Upper lobe of right lung (tissue), 1 donor: ENCODE results near the gene SYT9. TPM values are rescaled to one million over a fixed set of nuclear protein-coding genes. Genes with fewer than 3 reads are reported as not detected.

Source experiments
- ATAC-seq: fragments of 200-7000 bp; cut with Tn5 transposase; one replicate; pipeline ENCODE4 v1.9.1; 2020; ENCODE audit warnings: mild to moderate bottlenecking, moderate library complexity
- DNase-seq: peaks from one replicate; pipeline ENCODE4 v3.0.0-alpha.2; 2020
- H3K27ac ChIP-seq: fragments of 200-600 bp; one replicate; pipeline ENCODE4 v1.8.0; 2022
- H3K27me3 ChIP-seq: fragments of 200-600 bp; one replicate; pipeline ENCODE4 v1.8.0; 2022; ENCODE audit warnings: mild to moderate bottlenecking
- H3K36me3 ChIP-seq: fragments of 200-600 bp; one replicate; pipeline ENCODE4 v1.8.0; 2022
- H3K4me1 ChIP-seq: fragments of 200-600 bp; one replicate; pipeline ENCODE4 v1.8.0; 2022
- H3K4me3 ChIP-seq: fragments of 200-600 bp; one replicate; pipeline ENCODE4 v1.8.0; 2022; ENCODE audit warnings: mild to moderate bottlenecking
- H3K9me3 ChIP-seq: fragments of 200-600 bp; one replicate; pipeline ENCODE4 v1.8.0; 2022
- intact Hi-C: fragments of 100-400 bp; cut with DNase I; formaldehyde crosslinking; loops from one replicate; pipeline ENCODE4 v1.11.0; 2022
- total RNA-seq: library from RNA; stranded (reverse); fragmentation: NEBNext Ultra II Directional; extraction: Animal tissue kit (Norgen Biotek cat#: 25700); gene quantifications from one replicate; pipeline ENCODE4 v1.2.1, GENCODE V29; 2021
- TF ChIP-seq, protein P1 (sequence below): fragments of 200-600 bp; IDR thresholded peaks from one replicate; pipeline ENCODE4 v1.8.0; 2022; ENCODE audit warnings: antibody characterized with exemption
- donor health status: DM: no; HTN: yes; CAD: no; lungs with severe emphysema.

The SYT9 gene
- total RNA-seq, 1 donor from 2014 or later, result 0.14 TPM

DNA sequence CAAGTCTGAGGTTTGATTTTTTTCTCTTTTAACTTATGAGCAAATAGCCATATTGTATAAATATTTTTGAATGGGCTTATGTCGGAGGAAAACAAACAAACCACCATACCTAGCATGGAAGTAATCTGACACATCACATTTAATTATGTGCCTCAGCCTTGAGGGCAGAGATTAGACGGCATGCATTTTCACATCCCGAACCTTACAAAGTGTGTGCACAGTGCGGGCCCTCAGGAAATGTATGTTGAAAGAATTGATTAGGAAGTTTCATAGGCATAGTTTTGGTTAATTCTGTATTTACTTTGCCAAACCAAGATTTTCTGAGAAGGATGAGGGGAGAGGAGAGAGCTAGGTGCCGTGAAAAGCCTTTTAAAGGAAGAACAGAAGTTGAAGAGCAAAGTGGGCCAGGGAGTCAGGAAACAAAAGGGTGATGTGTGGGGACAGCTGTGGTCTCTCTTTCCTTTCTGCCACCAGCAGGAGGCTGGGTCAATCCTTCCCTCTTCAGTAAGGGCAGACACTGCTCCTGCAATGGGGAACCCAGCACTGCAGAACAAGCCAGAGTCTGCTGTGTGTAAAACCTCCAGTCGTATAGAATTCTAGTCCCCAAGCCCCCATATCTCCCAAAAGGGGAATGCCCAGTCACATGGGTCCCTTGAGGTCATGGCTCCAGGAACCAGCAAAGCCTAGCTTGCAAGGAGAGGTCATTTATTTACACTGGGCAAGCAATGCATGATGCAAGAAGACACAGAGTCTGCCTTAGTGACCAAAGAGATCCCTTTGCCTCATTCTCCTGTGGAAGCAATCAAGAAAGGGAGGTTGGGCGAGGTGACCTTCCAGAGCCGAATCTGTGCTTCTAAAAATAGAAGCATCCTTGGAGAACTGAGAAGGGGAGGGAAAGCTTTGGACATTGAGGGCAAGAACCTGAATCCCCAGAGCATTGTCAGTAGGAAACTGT lies 162.5 kb downstream of the SYT9 start:
- intact Hi-C loops, result no loop called here
- ATAC-seq, result no peak
- Histone ChIP-seq H3K36me3 (no peaks in the 10 kb centered on the region), H3K27ac (no peak overlapping the region), H3K9me3 (no peaks in the 10 kb centered on the region), H3K4me1 (no peaks in the 10 kb centered on the region), H3K4me3 (no peak overlapping the region), H3K27me3 (peaks cover 5% of the 10 kb centered on the region)
- no peak for DNase-seq
- TF ChIP-seq, protein P1, sequence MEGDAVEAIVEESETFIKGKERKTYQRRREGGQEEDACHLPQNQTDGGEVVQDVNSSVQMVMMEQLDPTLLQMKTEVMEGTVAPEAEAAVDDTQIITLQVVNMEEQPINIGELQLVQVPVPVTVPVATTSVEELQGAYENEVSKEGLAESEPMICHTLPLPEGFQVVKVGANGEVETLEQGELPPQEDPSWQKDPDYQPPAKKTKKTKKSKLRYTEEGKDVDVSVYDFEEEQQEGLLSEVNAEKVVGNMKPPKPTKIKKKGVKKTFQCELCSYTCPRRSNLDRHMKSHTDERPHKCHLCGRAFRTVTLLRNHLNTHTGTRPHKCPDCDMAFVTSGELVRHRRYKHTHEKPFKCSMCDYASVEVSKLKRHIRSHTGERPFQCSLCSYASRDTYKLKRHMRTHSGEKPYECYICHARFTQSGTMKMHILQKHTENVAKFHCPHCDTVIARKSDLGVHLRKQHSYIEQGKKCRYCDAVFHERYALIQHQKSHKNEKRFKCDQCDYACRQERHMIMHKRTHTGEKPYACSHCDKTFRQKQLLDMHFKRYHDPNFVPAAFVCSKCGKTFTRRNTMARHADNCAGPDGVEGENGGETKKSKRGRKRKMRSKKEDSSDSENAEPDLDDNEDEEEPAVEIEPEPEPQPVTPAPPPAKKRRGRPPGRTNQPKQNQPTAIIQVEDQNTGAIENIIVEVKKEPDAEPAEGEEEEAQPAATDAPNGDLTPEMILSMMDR, result no peak

DNA sequence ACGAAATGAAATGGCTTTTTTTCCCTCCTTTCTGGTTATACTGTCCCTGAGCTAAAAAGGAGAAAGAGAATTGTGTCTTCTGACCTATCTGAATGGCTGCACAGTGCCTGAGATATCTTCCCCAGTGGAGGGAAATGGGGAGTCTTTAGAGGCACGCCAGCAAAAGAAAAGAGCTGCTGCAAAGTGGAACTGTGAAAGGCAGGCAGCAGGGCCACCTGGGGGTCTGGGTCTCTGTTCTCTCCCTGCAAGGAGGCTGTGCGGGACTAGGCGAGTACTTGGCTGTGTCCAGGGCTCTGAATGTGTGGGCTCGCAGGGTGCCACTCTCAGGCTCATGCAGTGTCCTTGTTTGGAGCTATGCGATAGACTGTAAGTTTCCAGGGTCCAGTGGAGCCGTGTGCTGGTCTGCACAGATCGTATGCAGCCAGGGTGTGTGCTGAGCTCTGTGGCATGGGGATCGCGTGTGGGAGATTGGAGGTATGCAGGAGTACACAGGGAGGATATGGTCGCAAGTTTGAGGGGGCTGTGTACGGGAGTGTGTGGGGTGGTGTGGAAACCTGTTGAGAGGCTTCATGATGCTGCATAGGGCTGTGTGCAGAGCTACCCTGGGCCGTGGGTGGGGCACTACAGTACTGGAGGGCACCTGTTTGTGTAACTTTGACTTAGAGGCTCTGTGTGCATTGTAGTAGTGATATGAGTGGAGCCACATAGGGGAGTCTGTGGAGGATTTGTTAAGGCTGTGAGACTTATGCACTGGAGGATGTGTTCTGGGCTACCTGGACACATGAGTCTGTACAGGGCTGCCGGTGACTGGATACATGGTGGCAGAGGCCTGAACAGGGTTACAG lies 163.5 kb downstream of the SYT9 start:
- TF ChIP-seq, protein P1, result no peak
- H3K4me3 ChIP-seq, result no peak overlapping the region
- DNase-seq (no peak), ATAC-seq (peak; percentile 29)
- no peaks in the 10 kb centered on the region for H3K36me3 ChIP-seq
- intact Hi-C loops, result no loop called here
- no peak overlapping the region for H3K27ac ChIP-seq
- H3K9me3 ChIP-seq, result no peaks in the 10 kb centered on the region
- H3K4me1 ChIP-seq, result no peaks in the 10 kb centered on the region
- peaks cover 5% of the 10 kb centered on the region for H3K27me3 ChIP-seq

DNA sequence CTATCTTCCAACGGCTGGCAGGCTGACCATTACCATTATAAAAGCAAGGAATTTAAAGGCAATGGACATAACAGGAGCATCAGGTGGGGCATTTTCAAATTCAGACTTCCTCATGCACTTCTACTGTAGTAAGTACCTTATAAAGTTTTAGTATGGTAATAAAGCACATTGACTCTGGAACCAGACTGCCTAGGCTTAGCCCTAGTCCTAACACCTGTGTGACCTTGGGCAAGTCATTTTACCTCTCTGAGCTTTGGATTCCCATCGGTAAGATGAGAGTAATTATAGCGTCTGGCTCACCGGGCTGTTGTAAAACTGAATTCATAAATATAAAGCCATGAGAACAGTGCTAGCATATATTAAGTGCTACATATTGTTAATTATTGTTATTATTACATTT lies 164.4 kb downstream of the SYT9 start:
- Histone ChIP-seq H3K27ac (no peak overlapping the region), H3K4me1 (no peaks in the 10 kb centered on the region), H3K9me3 (no peaks in the 10 kb centered on the region), H3K27me3 (peaks cover 5% of the 10 kb centered on the region), H3K36me3 (no peaks in the 10 kb centered on the region), H3K4me3 (no peak overlapping the region)
- intact Hi-C loops, result no loop called here
- no peak for DNase-seq
- ATAC-seq, result no peak
- TF ChIP-seq, protein P1, result no peak

- H3K4me3 ChIP-seq, result no peak overlapping the region
- TF ChIP-seq, protein P1, result no peak
- H3K36me3 ChIP-seq, result no peaks in the 10 kb centered on the region
- H3K27me3 ChIP-seq, result peaks cover 5% of the 10 kb centered on the region
- intact Hi-C loops, result no loop called here
- no peaks in the 10 kb centered on the region for H3K4me1 ChIP-seq
- DNase-seq (no peak), ATAC-seq (no peak)
- no peak overlapping the region for H3K27ac ChIP-seq
- no peaks in the 10 kb centered on the region for H3K9me3 ChIP-seq
These were observed 165.6 kb downstream of the SYT9 start for GRCh38 chr11:7417328-7417727.

GRCh38 chr11:7418061-7418460 lies 166.4 kb downstream of the SYT9 start:
- H3K27me3 ChIP-seq, result peaks cover 5% of the 10 kb centered on the region
- ATAC-seq, result no peak
- intact Hi-C loops, result no loop called here
- no peaks in the 10 kb centered on the region for H3K36me3 ChIP-seq
- no peak overlapping the region for H3K27ac ChIP-seq
- H3K4me1 ChIP-seq, result no peaks in the 10 kb centered on the region
- TF ChIP-seq, protein P1, result no peak
- H3K4me3 ChIP-seq, result no peak overlapping the region
- no peak for DNase-seq
- H3K9me3 ChIP-seq, result no peaks in the 10 kb centered on the region
